Measurements from ENCODE around the gene SLC26A1. TPM values are rescaled to one million over a fixed set of nuclear protein-coding genes. Genes with fewer than 3 reads are reported as not detected.

Gene SLC26A1
- total and polyA plus RNA-seq, 2 of the 13 experiments (the other 11 are each of a cell fraction or from before 2014, with no cell fraction given): 5.4 to 22.9 TPM

DNA sequence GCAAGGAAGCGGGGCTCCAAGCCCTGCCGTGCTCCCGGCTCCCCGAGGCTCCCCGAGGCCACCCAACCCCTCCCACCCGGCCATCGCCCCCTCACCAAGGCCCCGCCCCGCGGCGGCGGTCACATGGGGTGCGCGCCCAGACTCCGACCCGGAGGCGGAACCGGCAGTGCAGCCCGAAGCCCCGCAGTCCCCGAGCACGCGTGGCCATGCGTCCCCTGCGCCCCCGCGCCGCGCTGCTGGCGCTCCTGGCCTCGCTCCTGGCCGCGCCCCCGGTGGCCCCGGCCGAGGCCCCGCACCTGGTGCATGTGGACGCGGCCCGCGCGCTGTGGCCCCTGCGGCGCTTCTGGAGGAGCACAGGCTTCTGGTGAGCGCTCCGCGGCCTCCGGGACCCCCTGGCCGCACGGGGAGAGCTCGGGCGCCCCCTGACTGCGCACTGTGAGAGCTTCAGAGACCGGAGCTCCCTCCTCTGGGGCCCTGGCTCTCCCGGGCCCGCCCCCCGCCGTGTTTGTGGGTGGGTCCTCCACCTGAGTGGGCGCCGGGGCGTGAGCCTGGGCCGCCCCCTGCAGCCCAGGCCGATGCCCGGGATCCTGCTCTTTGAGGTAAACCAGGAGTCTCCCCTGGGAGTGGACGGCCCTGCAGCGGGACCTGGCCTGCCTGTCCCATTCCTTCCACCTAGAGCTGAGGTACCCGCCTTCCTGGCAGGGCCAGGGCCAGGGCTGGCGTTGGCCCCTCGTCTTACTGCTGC, 6.2 kb downstream of the SLC26A1 start, which contains the start of gene IDUA (continued):
- TF ChIP-seq, protein P1, sequence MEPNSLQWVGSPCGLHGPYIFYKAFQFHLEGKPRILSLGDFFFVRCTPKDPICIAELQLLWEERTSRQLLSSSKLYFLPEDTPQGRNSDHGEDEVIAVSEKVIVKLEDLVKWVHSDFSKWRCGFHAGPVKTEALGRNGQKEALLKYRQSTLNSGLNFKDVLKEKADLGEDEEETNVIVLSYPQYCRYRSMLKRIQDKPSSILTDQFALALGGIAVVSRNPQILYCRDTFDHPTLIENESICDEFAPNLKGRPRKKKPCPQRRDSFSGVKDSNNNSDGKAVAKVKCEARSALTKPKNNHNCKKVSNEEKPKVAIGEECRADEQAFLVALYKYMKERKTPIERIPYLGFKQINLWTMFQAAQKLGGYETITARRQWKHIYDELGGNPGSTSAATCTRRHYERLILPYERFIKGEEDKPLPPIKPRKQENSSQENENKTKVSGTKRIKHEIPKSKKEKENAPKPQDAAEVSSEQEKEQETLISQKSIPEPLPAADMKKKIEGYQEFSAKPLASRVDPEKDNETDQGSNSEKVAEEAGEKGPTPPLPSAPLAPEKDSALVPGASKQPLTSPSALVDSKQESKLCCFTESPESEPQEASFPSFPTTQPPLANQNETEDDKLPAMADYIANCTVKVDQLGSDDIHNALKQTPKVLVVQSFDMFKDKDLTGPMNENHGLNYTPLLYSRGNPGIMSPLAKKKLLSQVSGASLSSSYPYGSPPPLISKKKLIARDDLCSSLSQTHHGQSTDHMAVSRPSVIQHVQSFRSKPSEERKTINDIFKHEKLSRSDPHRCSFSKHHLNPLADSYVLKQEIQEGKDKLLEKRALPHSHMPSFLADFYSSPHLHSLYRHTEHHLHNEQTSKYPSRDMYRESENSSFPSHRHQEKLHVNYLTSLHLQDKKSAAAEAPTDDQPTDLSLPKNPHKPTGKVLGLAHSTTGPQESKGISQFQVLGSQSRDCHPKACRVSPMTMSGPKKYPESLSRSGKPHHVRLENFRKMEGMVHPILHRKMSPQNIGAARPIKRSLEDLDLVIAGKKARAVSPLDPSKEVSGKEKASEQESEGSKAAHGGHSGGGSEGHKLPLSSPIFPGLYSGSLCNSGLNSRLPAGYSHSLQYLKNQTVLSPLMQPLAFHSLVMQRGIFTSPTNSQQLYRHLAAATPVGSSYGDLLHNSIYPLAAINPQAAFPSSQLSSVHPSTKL (CRISPR knock-in tag; IDR thresholded peaks at IDR 0.05): no peak; the same call in 1 of the 2 replicates
- TF ChIP-seq ZFP1 (CRISPR knock-in tag; IDR thresholded peaks at IDR 0.05) (no peak), CENPX (CRISPR knock-in tag; IDR thresholded peaks at IDR 0.05) (no peak), JARID2 (CRISPR knock-in tag; IDR thresholded peaks at IDR 0.05; ENCODE audit: insufficient replicate concordance) (no peak), PHF8 (CRISPR knock-in tag; IDR thresholded peaks at IDR 0.05) (peak; percentile 16; the same call in 1 of the 2 replicates), SNAPC2 (CRISPR knock-in tag; IDR thresholded peaks at IDR 0.05) (no peak; the same call in 1 of the 2 replicates), ZNF770 (CRISPR knock-in tag; IDR thresholded peaks at IDR 0.05) (peak; percentile 77), ZKSCAN1 (IDR thresholded peaks at IDR 0.05; ENCODE audit: low read length) (no peak), SP2 (CRISPR knock-in tag; IDR thresholded peaks at IDR 0.05) (no peak), STAG1 (CRISPR knock-in tag; IDR thresholded peaks at IDR 0.05) (peak; percentile 69), AHR (CRISPR knock-in tag; IDR thresholded peaks at IDR 0.05) (no peak), SMAD1 (CRISPR knock-in tag; IDR thresholded peaks at IDR 0.05; ENCODE audit: borderline replicate concordance, low read depth) (no peak), POLR2G (IDR thresholded peaks at IDR 0.05; ENCODE audit: low read depth, low read length) (peak; percentile 76), RORA (CRISPR knock-in tag; IDR thresholded peaks at IDR 0.05) (no peak), ZNF570 (CRISPR knock-in tag; IDR thresholded peaks at IDR 0.05; ENCODE audit: borderline replicate concordance) (no peak), PRMT3 (CRISPR knock-in tag; IDR thresholded peaks at IDR 0.05; ENCODE audit: borderline replicate concordance, low read depth) (no peak)
- TF ChIP-seq, protein P2, sequence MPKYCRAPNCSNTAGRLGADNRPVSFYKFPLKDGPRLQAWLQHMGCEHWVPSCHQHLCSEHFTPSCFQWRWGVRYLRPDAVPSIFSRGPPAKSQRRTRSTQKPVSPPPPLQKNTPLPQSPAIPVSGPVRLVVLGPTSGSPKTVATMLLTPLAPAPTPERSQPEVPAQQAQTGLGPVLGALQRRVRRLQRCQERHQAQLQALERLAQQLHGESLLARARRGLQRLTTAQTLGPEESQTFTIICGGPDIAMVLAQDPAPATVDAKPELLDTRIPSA (CRISPR knock-in tag; IDR thresholded peaks at IDR 0.05; ENCODE audit: borderline replicate concordance): peak; percentile 83; the same call in 1 of the 2 replicates
- TF ChIP-seq, protein P3, sequence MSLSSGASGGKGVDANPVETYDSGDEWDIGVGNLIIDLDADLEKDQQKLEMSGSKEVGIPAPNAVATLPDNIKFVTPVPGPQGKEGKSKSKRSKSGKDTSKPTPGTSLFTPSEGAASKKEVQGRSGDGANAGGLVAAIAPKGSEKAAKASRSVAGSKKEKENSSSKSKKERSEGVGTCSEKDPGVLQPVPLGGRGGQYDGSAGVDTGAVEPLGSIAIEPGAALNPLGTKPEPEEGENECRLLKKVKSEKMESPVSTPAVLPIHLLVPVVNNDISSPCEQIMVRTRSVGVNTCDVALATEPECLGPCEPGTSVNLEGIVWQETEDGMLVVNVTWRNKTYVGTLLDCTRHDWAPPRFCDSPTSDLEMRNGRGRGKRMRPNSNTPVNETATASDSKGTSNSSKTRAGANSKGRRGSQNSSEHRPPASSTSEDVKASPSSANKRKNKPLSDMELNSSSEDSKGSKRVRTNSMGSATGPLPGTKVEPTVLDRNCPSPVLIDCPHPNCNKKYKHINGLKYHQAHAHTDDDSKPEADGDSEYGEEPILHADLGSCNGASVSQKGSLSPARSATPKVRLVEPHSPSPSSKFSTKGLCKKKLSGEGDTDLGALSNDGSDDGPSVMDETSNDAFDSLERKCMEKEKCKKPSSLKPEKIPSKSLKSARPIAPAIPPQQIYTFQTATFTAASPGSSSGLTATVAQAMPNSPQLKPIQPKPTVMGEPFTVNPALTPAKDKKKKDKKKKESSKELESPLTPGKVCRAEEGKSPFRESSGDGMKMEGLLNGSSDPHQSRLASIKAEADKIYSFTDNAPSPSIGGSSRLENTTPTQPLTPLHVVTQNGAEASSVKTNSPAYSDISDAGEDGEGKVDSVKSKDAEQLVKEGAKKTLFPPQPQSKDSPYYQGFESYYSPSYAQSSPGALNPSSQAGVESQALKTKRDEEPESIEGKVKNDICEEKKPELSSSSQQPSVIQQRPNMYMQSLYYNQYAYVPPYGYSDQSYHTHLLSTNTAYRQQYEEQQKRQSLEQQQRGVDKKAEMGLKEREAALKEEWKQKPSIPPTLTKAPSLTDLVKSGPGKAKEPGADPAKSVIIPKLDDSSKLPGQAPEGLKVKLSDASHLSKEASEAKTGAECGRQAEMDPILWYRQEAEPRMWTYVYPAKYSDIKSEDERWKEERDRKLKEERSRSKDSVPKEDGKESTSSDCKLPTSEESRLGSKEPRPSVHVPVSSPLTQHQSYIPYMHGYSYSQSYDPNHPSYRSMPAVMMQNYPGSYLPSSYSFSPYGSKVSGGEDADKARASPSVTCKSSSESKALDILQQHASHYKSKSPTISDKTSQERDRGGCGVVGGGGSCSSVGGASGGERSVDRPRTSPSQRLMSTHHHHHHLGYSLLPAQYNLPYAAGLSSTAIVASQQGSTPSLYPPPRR (CRISPR knock-in tag; IDR thresholded peaks at IDR 0.05; ENCODE audit: borderline replicate concordance): 0 out of 2 replicates have a peak, but pooled peaks have one; percentile 8

Data from HepG2 (cell line).